ENCODE results near the gene ADGRG1.

DNA sequence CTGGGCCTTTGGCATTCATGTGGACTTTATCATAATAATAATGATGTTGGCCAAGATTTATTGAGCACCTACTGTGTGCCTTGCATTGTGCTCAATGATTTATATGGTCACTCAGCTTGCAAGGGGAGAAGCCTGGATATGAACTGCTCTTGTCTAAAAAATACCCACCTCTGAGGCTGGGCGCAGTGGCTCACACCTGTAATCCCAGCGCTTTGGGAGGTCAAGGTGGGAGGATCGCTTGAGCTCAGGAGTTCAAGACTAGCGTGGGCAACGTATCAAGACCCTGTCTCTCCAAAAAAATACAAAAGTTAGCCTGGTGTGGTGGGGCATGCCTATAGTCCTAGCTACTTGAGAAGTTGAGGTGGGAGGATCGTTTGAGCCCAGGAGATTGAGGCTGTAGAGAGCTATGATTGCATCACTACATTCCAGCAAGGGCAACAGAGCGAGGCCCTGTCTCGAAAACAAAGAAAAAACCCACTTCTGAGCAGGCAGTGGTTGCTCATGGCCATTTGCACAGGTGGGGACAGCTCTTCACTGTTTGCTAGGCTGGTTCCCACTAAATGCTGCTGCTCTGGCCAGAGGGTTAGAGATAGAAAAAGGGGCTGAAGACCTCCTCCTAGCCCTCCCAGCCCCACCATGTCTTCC, 4.3 kb upstream of the ADGRG1 start:
- no peak for TF ChIP-seq CTCF (conservative IDR thresholded peaks at IDR 0.05; ENCODE audit: low read length)
- TF ChIP-seq EZH2phosphoT487 (IDR thresholded peaks at IDR 0.05; ENCODE audit: borderline replicate concordance, low read depth, low read length), result no peak

All from OCI-LY7 (cell line).